ENCODE data around the gene MTERF4.

GRCh38 chr2:241132538-241133435 is 30.7 kb upstream of the MTERF4 start:
- TF ChIP-seq RAD21 (CRISPR knock-in tag; IDR thresholded peaks at IDR 0.05) (no peak), ZNF597 (CRISPR knock-in tag; IDR thresholded peaks at IDR 0.05) (no peak), PTBP1 (IDR thresholded peaks at IDR 0.05; ENCODE audit: low read depth, low read length, poor library complexity, severe bottlenecking) (no peak), GPN1 (CRISPR knock-in tag; IDR thresholded peaks at IDR 0.05; ENCODE audit: borderline replicate concordance) (no peak)
